Right atrium auricular region (tissue), 2 donors: ENCODE results near the gene FHIT. TPM values are rescaled to one million over a fixed set of nuclear protein-coding genes. Genes with fewer than 3 reads are reported as not detected.
"Not testable (repeated sequence)": the region's sequence is repeated elsewhere in the genome, so short reads cannot be mapped to it uniquely, and the experiment has no call there.

Experiments
- DNase-seq: peaks from one replicate; pipeline ENCODE4 v3.0.0-alpha.2; 2019; ENCODE audit warnings: low spot score
- H3K27ac ChIP-seq, 2 donors: fragments of 200-600 bp; sonication (generic); 1 replicate in 1 of 2; 2 replicates in 1 of 2; pipeline ENCODE4 v1.5.1; 2016 to 2019
- H3K27me3 ChIP-seq, 2 donors: fragments of 200-600 bp; sonication (generic); one replicate each; pipeline versions ENCODE4 v1.5.1 to v1.6.0; 2017 to 2019
- H3K36me3 ChIP-seq: fragments of 200-600 bp; sonication (generic); one replicate; pipeline ENCODE4 v1.5.1; 2016
- H3K4me1 ChIP-seq, 2 donors: fragments of 200-600 bp; sonication (generic); one replicate each; pipeline versions ENCODE4 v1.5.1 to v1.6.0; 2017 to 2019
- H3K4me3 ChIP-seq, 2 donors: fragments of 200-600 bp; sonication (generic); 1 replicate in 1 of 2; 2 replicates in 1 of 2; pipeline ENCODE4 v1.5.1; 2017 to 2019; ENCODE audit warnings: mild to moderate bottlenecking in 1 of 2, moderate library complexity in 1 of 2
- H3K9me3 ChIP-seq, 2 donors: fragments of 200-600 bp; sonication (generic); one replicate each; pipeline ENCODE4 v1.5.1; 2019
- total RNA-seq, 2 donors: library from RNA; depleted of rRNA; stranded (reverse); fragments of >200 nt; gene quantifications; one replicate each; pipeline ENCODE4 v1.1.0, GENCODE V29; 2016
- TF ChIP-seq, protein P1 (sequence below), 2 donors: fragments of 200-600 bp; sonication (generic); IDR thresholded peaks; one replicate each; pipeline ENCODE4 v1.5.1; 2019; ENCODE audit warnings: antibody characterized with exemption in 2 of 2

Gene FHIT
- total RNA-seq, 2 donors from 2014 or later: 10.4 to 11.0 TPM

DNA sequence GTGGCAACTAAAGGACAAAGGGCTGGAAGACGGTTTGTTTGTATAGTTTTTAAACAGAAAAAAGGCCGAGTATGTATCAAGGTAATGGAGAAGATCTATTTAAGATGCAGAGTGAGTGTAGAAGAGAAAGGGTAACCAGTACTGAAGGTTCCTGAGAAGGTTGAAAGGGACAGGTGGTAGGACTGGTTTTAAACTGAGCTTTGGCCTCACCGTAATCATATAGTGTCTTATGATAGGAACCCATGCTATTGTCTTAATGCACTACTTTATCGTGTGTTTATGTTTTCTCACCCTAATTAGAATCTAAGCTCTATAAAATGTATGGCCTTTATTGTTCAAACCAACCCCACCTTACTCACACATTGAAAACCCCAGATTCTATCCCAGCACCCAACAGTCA, 32.7 kb downstream of the FHIT start:
- H3K4me3 ChIP-seq: no peak overlapping the region
- H3K36me3 ChIP-seq: no peaks in the 10 kb centered on the region
- no peaks in the 10 kb centered on the region for H3K27me3 ChIP-seq
- DNase-seq: no peak
- H3K27ac ChIP-seq: no peak overlapping the region
- H3K4me1 ChIP-seq: no peaks in the 10 kb centered on the region
- H3K9me3 ChIP-seq: no peaks in the 10 kb centered on the region
- TF ChIP-seq, protein P1, sequence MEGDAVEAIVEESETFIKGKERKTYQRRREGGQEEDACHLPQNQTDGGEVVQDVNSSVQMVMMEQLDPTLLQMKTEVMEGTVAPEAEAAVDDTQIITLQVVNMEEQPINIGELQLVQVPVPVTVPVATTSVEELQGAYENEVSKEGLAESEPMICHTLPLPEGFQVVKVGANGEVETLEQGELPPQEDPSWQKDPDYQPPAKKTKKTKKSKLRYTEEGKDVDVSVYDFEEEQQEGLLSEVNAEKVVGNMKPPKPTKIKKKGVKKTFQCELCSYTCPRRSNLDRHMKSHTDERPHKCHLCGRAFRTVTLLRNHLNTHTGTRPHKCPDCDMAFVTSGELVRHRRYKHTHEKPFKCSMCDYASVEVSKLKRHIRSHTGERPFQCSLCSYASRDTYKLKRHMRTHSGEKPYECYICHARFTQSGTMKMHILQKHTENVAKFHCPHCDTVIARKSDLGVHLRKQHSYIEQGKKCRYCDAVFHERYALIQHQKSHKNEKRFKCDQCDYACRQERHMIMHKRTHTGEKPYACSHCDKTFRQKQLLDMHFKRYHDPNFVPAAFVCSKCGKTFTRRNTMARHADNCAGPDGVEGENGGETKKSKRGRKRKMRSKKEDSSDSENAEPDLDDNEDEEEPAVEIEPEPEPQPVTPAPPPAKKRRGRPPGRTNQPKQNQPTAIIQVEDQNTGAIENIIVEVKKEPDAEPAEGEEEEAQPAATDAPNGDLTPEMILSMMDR (IDR thresholded peaks at IDR 0.05): no peak

DNA sequence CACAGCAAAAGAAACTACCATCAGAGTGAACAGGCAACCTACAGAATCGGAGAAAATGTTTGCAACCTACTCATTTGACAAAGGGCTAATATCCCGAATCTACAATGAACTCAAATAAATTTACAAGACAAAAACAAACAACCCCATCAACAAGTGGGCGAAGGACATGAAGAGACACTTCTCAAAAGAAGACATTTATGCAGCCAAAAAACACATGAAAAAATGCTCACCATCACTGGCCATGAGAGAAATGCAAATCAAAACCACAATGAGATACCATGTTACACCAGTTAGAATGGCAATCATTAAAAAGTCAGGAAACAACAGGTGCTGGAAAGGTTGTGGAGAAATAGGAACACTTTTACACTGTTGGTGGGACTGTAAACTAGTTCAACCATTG, 35.1 kb downstream of the FHIT start:
- DNase-seq, H3K4me3 ChIP-seq, H3K9me3 ChIP-seq, H3K4me1 ChIP-seq, H3K27me3 ChIP-seq, H3K27ac ChIP-seq, H3K36me3 ChIP-seq: not testable (repeated sequence)

DNA sequence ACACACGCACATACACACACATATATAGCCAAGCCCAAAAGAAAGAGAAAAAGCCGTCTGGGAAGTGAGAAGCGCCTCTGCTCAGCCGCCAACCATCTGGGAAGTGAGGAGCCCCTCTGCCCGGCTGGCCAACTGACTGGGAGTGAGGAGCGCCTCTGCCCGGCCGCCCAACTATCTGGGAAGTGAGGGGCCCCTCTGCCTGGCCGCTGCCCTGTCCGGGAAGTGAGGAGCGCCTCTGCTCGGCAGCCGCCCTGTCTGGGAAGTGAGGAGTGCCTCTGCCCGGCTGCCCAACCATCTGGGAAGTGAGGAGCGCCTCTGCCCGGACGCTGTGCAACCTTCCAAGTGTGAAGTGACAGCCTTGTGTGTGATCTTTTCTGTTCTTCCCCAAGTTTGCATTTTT, 49.2 kb downstream of the FHIT start:
- H3K36me3 ChIP-seq: no peaks in the 10 kb centered on the region
- H3K9me3 ChIP-seq: no peaks in the 10 kb centered on the region
- H3K27ac ChIP-seq: no peak overlapping the region
- no peaks in the 10 kb centered on the region for H3K4me1 ChIP-seq
- H3K4me3 ChIP-seq: no peak overlapping the region
- DNase-seq: no peak
- H3K27me3 ChIP-seq: no peaks in the 10 kb centered on the region
- TF ChIP-seq, protein P1 (IDR thresholded peaks at IDR 0.05): no peak

DNA sequence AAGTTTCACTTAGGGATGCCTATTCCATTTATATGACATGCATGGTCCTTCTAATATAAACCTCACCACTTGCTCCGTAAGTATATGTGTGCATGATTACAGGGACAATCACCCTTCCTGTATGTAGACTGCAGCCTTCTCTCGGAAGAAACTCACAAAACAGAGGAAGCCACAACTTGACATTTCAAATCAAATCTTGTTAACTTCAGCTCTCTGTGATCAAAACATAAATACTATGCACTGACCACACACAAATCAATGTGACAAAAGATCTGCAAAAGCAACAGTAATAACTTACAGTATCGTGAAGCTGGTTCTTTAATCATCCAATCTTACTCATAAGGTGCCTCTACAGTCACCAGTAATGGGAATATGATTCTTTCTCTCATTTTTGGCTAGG, 50.2 kb downstream of the FHIT start:
- no peak for DNase-seq
- Histone ChIP-seq H3K9me3 (no peaks in the 10 kb centered on the region), H3K27ac (no peak overlapping the region), H3K4me3 (no peak overlapping the region), H3K27me3 (no peaks in the 10 kb centered on the region), H3K36me3 (no peaks in the 10 kb centered on the region), H3K4me1 (no peaks in the 10 kb centered on the region)
- TF ChIP-seq, protein P1 (IDR thresholded peaks at IDR 0.05): no peak

DNA sequence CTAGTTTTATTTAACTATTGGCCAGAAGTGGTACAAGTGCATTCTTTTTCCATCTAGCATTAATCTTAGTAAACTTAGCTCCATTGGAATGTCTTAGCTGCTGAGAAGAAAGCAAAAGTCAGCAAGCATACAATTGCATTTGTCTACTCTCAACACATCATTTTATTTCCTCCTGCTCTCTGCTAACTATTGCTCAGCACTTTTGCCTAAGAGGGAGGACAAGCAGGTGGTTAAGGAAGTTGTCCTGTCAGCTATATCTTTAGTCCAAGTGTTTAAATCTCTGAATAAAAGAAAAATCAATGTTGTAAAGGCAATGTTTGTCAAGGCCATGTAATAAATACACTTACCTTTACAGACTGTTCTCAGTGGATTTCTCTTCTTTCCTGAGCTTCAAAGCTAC, 51.0 kb downstream of the FHIT start:
- H3K9me3 ChIP-seq: no peaks in the 10 kb centered on the region
- no peak for DNase-seq
- H3K27me3 ChIP-seq: no peaks in the 10 kb centered on the region
- no peak overlapping the region for H3K4me3 ChIP-seq
- H3K4me1 ChIP-seq: no peaks in the 10 kb centered on the region
- H3K27ac ChIP-seq: no peak overlapping the region
- TF ChIP-seq, protein P1 (IDR thresholded peaks at IDR 0.05): no peak
- no peaks in the 10 kb centered on the region for H3K36me3 ChIP-seq

DNA sequence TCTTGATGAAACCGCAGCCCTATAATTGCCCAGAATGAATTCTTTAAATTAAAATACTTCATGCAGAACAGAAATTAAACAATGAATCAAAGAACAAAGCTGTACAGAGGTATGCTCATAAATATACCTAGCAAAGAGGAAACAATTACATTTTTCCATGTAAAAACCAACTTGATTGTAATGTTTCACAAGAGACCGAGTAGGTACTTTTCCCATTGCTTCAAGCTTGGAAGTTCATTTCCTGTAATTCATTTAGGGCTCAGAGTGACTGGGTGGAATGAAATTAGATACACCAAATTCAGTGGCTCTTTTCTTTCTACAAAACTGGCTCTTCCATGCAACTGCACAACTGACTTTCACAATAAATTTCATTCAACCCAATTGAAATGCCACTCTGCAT, 51.4 kb downstream of the FHIT start:
- no peak for DNase-seq
- no peak overlapping the region for H3K4me3 ChIP-seq
- TF ChIP-seq, protein P1 (IDR thresholded peaks at IDR 0.05): no peak

More for the DNA sequence above, 51.4 kb downstream of the FHIT start:
- Histone ChIP-seq H3K4me1 (no peaks in the 10 kb centered on the region), H3K9me3 (no peaks in the 10 kb centered on the region), H3K36me3 (no peaks in the 10 kb centered on the region), H3K27ac (no peak overlapping the region), H3K27me3 (no peaks in the 10 kb centered on the region)
